ENCODE measurements around the gene NADSYN1.
"Not testable (repeated sequence)": the region's sequence is repeated elsewhere in the genome, so short reads cannot be mapped to it uniquely, and the experiment has no call there.

NADSYN1 gene

DNA sequence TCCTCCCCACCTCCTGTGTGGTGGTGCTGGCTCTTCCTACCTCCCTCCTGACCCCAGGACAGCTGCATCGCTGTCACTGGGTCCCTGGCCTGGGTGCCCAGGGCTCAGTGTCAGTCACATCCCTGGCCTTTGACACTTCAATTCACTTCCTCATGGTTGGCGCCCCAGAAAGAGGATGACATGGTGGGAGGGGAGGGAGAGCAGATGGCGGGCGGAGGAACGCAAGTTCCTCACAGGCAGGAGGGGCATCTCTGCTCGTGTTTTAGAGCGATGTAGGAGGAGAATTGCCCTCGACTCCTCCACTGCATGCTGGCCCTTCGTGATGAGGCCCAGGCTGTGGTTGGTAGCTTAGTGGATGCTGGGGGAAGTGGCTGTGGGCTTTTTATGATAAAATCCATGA lies 38.9 kb downstream of the NADSYN1 start:
- no peak for FAIRE-seq

DNA sequence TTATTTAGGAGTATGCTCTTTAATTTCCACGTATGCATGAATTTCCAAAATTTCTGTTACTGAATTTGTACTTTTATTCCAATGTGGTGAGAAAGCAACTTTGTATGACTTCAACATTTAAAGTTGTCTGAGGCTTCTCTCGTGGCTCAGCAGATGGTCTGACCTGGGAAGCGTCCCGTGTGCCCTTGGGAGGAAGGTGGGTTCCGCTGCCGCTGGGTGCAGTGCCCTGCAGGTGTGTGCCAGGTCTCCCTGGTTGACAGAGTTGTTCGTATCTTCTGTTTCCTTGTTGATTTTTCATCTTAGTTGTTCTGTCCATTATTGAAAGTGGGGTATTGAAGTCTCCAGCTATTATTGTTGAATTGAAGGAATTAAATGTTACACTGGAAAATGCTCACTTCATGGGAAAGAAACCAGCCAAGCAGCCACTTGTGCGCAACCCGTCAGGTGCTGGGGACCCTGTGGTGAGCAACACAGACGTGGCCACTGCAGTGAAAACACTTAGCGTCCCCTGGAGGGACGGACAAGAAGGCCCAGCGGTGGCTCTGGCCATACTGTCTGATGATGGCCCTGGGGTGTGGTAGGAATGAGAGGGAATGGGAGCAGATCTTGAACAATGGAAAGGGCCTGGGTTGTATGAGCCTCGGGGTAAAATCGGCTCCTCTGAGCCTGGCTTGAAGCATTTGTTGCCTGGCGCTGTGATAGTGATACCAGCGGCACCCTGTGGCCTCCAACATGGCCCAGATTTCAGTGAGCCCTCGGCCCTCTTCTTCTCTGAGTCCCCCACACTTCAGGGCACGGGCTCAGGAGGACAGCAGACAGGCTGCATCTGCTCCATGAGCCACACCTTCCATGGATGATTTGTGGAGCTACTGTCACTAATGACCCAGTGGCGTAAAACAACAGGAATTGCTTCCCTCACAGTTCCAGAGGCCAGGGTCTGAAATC lies 42.6 kb downstream of the NADSYN1 start:
- FAIRE-seq, result no peak

DNA sequence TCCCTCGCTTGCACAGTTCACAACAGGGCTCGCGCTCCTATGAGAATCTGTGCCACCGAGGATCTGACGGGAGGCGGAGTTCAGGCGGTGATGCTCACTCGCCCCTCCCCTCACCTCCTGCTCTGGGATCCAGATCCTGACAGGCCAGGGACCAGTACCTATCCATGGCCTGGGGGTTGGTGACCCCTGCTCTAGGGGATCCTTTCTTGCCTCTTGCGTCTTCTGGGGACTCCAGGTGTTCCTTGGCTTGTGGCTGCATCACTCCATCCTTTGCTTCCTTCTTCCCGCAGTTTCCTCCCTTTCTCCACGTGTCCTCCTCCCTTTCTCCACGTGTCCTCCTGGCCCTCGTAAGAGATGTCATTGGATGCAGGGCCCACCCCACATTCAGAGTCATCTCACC lies 43.4 kb downstream of the NADSYN1 start:
- FAIRE-seq, result no peak

DNA sequence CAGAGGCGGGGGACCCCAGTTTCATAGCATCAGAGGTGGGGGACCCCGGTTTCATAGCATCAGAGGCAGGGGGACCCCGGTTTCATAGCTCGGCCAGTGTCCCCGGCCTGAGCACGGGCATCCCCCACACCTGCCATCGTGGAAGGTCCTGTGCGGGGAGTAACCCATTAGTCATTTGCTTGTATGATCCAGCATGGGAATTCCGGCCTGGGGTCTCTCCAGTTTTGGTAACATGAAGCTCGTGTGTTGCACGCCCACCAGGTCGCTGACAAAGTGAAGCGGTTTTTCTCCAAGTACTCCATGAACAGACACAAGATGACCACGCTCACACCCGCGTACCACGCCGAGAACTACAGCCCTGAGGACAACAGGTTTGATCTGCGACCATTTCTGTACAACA lies 45.1 kb downstream of the NADSYN1 start:
- FAIRE-seq, result no peak

DNA sequence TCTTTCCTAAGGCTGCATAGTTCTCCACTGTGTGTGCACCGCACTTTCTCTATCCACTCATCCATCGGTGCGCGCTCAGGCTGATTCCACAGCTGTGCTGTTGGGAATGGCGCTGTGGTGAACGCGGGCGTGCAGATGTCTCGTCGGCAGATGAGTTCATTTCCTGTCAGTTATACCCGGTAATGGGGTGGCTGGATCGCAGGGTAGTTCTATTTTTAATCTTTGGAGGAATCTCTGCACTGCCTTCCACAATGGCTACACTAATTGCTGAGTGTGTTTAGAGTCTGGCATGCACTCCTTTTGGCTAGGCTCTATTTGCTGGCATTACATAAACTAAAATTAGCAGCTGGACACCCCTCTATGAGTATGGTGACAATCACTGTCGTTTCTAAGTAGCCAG lies 46.1 kb downstream of the NADSYN1 start:
- FAIRE-seq, result no peak

DNA sequence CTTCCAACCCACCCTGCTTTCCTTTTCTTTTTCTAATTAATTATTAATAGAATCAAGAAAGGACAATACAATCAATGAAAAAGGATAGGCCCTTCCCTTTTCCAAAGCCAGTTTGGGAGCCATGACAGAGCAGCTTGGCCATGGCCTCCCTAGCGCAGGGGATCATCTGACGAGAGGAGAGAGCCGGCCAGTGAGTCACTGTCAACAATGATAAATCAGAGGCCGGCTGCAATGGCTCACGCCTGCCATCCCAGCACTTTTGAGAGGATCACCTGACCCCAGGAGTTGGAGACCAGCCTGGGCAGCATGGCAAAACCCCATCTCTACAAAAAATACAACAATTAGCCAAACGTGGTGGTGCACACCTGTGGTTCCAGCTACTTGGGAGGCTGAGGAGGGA lies 46.5 kb downstream of the NADSYN1 start:
- FAIRE-seq, result no peak

DNA sequence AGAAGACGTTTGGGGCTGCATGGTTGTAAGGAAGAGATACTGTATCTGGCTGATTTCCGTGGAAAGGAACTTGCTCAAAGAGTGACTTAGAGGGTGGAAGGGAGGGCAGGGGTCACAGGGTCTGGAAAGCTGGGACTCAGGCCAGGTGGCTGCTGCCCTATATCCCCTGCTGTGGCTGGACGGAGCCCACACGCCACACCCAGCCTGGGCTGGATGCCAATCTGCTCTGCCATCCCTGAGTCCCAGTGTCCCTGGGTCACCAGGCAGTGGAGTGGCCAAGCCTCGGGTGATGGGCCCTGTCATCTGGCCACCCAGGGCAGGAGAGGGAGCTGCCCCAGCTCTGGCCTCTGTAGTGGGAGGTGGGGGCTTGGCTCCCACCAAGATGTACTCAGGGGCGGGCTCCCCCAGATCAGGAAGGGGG lies 47.6 kb downstream of the NADSYN1 start:
- no peak for FAIRE-seq

DNA sequence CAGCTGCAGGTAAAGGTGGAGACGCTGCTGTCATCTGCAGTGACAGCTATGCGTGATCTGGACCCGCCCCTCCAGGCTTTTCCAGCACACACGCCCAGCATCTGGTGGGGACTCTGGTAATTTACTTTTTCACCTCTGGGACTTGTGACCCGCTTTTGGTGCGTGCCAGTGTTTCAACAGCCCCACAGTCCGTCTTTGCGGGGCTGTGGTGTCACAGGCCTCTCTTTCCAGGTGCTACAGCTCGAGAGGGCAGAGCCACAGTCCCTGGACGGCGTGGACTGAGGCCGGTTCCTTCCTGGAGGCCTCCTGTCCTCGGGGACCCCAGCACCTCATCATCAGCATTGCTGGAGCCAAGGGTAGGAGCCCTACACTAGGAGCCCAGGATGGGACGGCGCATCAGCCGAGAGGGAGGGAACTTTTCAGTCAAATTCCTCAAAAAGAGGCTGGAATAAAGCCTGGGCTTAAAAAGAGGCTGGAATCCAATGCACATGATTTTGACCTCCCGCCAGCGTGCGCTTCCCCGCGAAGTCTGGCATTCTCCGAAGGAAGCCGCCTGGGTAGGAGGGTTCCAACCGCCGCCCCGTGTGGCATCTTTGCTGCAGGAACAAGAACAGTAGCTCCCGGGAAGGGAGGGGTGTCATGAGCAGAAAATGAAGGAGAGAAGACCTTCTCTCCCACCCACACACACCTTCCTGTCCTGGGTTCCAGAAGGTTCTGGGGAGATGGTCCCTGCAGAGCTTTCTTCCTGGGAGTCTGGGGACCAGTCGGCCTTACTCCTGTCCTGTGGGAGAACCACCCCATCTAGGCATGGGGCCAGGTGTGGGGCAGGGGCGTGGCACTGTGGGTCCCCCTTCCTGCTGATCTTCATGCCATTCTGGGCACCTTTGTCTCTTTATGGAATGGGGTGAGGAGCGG lies 48.3 kb downstream of the NADSYN1 start:
- FAIRE-seq, result no peak

DNA sequence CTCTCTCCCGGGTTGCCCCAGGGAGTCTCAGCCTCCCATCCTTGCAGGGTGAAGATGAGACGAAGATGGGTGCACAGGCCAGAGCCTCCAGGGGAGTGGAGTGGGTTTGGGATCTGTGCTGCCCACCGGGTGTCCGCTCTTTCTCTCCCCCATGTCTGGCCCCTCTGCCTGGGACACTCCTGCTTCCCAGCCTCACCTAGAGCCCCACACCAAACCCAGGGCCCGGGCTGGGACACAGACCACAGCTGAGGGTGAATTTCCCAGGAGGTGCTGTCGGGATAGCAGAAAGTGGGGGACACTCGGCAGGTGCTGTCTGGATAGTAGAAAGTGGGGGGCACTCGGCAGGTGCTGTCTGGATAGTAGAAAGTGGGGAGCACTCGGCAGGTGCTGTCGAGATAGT lies 49.0 kb downstream of the NADSYN1 start:
- no peak for FAIRE-seq

DNA sequence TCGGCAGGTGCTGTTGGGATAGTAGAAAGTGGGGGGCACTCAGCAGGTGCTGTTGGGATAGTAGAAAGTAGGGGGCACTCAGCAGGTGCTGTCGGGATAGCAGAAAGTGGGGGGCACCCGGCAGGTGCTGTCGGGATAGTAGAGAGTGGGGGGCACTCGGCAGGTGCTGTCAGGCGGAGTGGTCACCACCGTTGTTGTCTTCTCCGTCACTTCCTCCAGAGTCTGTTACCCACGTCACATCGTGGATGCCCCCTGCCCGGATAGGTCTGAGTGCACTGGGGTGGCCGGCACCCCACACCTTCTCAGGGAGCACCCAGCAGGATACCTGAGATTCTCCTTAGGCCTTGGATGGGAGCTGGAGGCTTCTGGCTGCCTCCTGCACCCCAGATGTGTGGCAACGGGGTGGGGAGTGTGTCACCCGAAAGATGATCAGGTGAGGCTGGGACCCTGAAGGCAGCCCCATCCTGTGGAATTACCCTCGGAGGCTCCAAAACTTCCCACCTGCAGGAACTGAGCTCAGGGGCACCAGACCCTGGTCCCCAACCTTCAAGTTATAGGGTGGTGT lies 50.0 kb downstream of the NADSYN1 start:
- no peak for FAIRE-seq

DNA sequence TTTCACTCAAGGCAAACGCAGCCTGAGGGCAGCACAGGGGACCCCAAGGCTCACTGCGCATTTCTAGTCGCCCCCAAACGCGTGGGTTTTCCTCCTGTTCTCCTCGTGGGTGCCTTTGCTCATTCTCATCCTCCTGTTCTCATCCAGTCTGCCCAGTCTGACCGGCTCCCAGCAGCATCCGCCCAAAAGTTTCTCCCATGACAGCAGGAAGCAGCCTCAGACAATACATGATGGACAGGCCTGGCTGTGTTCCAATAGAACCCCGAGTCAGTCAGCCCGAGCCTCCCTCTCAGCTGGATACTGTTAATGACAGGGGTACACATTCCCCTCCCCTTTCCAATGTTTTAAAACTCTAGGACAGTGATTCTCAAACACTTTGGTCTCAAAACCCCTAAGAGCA lies 51.5 kb downstream of the NADSYN1 start:
- FAIRE-seq, result no peak

DNA sequence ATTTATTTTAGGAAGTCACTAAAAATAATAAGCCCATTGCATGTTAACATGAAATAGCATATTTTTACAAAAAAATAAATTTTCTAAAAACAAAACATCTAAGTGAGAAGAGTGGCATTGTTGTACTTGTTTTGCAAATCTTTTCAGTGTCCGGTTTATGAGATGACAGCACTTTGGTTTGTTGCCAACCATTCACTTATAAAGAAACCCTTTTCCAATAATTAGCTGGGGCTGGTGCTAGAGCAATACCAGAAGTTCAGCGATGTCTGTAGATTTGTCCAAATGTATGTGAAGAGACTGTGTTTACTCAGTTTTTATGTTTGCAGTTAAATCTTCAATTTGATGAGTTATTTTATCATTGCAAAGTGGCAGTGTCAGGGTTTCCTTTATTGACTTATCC lies 52.0 kb downstream of the NADSYN1 start:
- FAIRE-seq, result no peak

DNA sequence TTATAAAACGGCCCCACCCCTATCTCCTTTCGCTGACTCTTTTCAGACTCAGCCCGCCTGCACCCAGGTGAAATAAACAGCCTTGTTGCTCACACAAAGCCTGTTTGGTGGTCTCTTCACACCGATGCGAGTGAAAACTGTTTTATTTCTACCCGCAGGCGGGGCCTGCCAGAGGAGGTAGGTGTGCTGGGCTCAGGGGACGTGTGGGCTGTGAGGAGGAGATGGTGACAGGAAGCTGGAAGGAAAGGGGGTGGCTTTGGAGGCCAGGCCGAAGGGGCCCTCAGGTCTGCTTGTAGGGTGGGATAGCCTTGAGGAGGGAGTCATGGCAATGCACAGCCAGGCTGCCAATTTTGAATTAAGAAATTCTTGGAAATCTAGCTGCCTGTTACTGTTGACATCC lies 52.8 kb downstream of the NADSYN1 start:
- no peak for FAIRE-seq

DNA sequence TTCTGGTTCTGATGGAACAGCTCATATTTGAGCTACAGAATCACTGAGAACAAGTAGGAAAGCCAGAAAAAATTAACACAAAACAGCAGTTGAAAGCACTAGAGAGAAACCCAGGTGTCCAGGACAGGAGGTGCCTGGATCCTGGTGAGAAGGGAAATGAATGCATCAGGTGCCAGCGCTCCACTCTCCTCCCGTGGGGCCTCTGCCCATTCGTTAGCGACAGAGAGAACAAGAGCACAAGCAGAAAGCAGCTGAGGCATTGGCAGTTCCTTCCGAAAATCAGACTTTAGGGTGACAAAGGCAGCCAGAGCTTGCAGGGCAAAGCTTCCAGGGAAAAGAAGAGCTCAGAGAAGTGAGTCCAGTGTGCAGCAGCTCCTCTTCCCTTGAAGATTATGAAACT lies 54.1 kb downstream of the NADSYN1 start:
- FAIRE-seq, result no peak

DNA sequence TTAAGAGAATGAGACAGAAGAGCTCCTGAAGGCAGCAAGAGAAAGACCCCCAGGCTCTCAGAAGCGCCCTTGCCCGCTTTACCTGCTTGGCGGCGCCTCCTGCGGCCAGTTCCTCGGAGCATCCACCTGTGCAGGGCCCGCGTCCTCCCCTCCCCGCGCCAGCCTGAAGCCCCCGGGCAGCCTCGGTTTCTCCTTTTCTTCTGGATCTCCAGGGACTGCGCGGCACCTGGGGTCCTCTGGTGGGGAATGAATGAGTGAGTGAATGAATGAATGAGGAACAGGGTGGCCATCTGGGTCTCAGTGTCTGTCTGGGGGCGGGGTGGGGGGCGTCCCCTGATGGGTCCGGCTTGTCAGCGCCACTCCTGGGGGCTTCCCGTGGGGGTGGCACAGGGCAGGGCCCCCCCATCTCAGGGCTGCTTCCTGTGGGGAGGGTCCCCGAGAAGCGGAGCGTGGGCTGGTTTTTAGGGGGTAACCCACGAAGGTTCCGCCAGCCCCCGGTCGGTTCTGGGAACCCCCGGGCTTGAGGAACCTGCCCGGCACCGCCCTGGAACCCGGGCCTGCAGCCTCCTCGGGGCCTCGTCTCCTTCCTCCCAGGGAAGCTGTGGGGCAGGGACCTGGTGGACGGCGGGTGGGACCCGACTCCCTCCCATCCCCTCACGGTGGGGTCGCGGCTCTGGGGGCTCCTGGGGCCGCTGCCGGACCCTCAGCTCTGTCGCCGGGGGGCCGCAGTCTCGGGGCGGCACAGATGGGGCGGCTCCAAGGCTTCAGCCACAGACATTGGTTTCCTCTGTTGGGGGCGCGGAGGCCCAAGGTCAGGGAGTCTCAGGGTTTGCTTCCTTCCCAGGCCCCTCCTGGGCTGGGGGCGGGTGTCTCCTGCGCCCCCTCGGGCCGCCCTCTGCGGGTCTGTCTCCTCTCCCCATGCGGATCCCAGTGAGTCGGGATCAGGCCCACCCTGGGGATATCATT lies 65.8 kb downstream of the NADSYN1 start:
- no peak for FAIRE-seq

DNA sequence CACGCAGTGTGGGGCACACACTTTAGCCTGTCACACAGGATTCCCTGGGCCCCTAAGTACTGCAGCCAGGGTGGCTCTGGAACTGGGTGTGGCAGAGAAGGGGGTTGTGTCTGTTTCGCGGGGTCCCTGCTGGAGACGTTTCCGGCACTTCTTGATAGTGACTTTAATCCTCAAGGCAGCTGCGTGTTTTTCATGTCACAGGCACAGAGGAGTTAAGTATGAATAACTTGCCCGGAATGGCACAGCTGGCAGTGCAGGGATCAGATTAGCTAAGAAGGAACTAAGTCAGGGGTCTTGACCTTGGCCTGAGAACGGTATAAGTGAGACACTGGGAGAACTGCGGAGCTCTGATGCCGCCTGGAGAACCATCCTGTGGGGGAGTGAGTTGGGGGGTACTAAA lies 66.5 kb downstream of the NADSYN1 start:
- no peak for FAIRE-seq

DNA sequence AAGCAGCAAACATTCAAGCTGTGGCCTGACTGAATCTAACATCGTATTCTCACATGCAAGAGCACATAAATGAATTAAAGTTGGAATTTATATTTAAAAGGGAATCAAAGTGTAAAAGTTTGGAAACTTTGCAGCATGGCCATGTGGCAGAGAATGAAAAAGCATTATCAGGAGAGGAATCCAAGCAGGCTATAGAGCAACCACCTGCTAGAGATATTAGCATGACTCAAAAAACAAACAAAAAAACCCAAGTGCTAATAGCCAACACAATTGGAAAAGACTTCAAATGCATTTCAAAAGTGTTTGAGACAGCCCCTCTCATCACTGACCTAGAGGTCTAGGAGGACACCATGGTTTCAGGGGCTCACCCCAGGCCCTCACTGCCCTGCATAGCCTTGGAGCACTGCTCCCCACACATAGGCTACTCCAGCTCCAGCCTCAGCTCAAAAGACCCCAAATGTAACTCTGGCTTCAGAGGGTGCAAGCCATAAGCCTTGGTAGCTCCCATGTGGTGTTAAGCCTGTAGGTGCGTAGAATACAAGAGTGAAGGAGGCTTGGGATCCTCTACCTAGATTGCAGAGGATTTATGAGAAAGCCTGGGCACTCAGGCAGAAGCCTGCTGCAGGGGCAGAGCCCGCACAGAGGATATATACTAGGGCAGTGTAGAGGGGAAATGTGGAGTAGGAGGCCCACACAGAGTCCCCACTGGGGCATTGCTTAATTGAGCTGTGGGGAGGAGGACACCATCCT lies 72.4 kb downstream of the NADSYN1 start:
- no peak for FAIRE-seq

DNA sequence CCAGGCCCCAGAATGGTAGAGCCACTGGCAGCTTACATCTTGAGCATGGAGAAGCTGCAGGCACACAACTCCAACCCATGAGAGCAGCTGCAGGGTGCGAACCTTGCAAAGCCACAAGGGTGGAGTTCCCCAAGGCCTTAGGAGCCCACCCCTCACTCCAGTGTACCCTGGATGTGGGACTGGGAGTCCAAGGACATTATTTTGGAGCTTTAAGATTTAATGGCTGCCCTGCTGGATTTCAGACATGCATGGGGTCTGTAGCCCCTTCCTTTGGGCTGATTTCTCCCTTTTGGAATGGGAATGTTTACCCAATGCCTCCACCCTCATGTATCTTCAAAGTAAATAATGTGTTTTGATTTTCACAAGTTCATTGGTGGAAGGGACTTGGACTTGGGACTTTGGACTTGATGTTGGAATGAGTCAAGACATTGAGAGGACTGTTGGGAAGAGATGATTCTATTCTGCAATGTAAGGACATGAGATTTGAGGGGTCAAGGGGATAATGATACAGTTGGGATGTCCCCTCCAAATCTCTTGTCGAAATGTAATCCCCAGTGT lies 73.0 kb downstream of the NADSYN1 start:
- no peak for FAIRE-seq

DNA sequence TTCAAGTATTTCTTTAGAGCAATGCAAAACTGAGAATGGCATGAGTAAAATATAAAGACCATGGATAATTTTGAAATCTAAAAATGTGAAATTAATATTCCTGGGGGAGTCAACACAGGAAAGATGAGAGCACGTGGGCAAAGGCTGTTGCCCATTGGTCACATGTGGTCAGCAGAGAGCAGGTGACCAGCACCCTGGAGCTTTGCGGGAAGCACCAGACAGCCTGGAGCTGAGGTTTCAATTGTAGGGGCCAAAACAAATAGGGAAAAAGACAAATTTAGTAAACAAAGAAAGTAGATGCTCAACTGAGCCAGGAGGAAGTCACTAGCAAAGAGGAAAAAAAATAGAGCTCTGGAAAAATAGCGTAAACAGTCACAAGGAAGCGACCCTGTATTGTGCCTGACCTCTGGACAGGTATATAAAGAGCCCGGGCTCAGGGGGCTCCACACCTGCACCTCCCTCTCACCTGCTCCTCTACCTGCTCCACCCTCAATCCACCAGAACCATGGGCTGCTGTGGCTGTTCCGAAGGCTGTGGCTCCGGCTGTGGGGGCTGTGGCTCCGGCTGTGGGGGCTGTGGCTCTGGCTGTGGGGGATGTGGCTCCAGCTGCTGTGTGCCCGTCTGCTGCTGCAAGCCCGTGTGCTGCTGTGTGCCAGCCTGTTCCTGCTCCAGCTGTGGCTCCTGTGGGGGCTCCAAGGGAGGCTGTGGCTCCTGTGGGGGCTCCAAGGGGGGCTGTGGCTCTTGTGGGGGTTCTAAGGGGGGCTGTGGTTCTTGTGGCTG lies 74.0 kb downstream of the NADSYN1 start, which contains the start of gene KRTAP5-7:
Gene KRTAP5-7 (plus strand): TSS at position 472 of the 780 bp plus-strand sequence. CDS start 34 bp downstream, at position 506.
- FAIRE-seq, result not testable (repeated sequence)

DNA sequence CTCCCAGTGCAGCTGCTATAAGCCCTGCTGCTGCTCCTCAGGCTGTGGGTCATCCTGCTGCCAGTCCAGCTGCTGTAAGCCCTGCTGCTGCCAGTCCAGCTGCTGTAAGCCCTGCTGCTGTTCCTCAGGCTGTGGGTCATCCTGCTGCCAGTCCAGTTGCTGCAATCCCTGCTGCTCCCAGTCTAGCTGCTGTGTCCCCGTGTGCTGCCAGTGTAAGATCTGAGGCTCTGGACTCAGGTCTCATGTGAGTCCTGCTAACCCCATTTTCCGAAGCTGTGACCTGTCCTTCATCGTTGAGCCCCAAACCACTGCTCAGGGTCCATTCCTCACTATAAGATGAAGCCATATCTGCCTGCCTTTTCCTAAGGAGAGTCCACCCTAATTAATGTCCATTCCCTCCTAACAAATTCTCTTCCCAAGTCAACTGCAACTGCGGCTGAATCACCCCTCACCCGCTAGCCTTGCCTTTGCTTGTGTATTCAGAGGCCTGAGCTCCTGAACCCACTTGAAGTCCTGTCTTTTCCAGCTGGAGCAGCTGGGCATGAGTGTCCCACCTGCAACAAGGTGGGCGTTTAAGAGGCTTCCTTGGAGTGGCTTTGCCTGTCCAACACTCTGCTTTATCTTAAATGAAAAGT lies 74.7 kb downstream of the NADSYN1 start:
- no peak for FAIRE-seq

All from G401.6 (cell line).